Ammon's horn (tissue), 1 donor: ENCODE results near the gene RAB9B.

Experiments
- DNase-seq: peaks from one replicate; pipeline ENCODE4 v3.0.0-alpha.2; 2016; ENCODE audit warnings: low spot score

Gene RAB9B

DNA sequence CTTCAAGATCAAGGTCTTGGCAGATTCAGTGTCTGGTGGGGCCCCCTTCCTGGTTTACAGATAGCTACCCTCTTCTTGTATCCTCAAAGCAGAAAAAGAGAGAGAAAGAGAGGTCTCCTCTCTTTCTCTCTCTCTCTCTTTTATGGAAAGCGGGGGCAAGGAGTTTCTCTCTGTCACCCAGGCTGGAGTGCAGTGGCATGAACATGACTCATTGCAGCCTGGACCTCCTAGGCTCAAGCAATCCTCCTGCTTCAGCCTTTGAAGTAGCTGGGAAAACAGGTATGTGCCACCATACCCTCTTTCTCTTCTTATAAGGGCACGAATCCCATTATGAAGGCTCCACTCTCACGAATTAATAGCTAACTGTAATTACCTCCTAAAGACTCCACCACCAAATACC, 20.2 kb downstream of the RAB9B start:
- no peak for DNase-seq

DNA sequence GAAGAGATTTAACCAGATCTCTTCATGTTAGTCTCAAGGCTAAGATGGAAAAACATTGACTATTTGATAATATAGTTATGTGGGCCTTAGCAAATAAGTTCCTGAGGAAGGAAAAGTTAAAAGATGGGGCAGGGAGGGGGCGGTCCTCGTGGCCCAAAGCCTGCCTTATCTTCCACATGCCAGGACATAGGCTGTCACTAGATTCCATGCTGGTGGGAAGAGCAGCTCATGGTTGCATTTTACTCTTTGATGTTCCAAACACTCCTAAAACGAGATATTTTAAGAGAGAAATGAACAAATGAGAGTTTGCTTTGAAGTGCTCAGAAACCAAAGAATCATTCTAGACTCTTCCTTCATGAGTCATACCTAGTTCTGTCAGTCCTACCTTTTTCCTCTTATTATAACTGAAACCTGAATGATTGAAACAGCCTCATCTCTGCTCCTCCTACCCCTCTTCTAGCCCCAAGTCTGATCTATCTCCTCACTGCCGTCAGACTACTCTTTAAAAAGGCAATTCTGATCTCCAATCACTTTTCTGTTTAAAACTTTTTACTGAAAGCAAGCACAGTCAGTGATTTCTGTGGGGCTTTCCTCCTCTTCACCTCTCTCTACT, 25.1 kb downstream of the RAB9B start:
- DNase-seq = no peak

DNA sequence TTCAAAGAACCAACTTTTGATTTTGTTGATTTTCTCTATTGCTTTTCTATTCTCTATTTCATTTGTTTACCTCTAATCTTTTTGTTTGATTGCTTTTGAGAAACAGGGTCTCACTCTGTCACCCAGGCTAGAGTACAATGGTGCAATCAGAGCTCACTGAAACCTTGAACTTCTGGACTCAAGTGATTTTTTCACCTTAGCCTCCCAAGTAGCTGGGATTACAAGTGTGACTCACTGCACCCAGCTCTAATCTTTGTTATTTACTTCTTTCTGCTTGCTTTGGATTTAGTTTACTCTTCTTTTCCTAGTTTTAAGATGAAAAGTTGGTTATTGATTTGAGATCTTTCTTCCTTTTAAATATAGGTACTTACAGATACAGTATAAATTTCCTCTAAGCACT, 26.2 kb downstream of the RAB9B start:
- no peak for DNase-seq

DNA sequence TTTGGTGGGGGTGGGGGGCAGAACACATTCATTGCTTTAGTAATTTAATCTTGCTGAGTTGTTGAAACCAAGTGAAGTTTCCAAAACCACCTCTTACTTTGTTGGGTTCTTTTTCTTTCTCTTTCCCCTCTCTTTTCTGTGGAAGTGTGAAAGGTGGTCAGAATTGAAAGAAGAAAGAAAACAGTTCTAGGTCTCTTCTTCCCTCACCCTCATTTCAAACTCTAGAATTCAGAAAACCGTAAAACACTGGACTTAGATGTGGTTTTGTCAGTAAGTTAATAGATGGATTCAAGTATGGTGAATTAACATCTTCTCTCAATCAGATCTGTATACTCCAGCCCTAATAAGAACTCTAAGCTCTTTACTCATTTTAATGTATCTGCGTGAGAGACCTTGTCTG, 31.7 kb downstream of the RAB9B start:
- DNase-seq = no peak

DNA sequence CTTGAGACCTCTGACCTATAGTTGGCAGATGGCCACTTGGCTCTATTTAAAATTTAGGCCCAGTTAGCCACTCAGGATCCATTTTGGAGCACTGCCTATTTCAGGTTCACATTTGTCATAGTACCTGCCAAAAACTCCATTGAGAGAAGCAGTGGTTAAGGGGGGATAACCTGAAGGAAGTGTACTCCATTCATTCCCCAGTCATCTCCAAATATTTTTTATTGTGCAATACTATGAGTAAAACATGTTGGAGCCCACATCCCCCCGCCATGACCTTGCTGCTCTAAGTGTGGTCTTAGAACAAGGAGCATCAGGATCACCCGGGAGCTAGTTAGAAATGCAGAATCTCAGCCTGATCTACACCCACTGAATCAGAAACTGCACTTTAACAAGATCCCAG, 34.4 kb downstream of the RAB9B start:
- DNase-seq = no peak

DNA sequence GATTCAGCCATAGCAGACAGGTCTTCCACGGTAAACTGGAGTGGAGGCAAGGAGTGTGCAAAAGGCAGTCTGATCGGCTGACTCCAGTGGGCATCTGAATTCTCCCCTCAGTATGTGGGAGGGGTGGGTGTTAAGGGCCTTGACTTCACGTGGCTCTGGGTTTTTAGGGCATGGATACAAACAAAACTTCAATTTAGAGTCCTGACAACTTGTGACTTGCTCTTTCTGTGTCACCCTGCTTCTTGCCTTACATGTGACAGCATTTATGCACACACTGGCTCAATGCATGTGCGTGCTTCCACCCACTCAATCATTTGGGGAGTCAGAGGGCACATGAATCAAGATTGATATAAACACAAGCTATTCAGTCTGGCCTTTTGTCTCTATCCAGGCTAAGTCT, 37.9 kb downstream of the RAB9B start:
- no peak for DNase-seq

DNA sequence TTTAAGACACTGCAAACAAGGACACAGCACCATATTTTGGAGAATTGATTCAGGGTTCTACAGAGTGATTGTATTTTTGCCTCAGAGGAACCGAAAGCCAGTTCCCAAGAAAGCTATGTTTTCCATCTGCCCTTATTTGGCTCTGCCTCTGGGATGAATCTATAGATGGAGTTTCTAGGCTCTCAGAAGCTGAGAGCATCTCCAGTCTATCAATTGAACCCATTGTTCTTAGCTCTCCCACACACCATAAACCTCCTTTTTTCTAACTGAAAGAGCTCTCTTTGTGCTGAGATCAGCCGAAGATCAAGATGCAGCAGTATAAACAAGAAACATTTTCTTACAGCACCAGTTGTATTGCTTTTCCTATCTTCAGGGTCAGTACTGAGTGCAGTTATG, 38.5 kb downstream of the RAB9B start:
- DNase-seq = peak; percentile 50

DNA sequence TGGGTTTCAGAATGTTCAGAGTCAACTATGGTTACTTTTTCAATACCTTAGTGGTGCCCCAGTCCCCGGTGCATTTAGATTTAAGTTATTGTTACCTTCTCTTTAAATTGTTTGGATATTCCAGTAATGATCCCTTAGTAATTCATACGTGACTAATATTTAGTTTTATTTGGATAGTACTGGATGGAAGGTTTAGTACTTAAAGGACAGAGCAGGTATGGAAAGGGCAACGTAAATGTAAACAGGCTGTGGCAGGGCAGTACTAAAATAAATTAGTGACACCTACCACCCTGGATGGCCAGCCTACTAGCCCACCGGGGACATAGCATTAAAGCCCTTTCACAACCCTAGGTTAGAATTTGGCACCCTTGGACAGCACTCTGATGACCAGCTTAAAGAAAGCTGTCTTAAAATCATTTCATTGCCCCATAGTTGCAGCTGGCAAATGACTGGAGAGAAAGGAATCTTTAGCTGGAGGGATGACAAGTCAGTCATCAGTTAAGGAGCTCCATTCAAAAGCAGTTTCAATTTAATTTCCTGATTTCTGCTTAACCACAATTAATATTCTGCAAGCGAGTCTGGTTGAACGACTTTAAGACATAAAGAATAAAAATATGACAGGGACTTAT, 39.0 kb downstream of the RAB9B start:
- DNase-seq = no peak

DNA sequence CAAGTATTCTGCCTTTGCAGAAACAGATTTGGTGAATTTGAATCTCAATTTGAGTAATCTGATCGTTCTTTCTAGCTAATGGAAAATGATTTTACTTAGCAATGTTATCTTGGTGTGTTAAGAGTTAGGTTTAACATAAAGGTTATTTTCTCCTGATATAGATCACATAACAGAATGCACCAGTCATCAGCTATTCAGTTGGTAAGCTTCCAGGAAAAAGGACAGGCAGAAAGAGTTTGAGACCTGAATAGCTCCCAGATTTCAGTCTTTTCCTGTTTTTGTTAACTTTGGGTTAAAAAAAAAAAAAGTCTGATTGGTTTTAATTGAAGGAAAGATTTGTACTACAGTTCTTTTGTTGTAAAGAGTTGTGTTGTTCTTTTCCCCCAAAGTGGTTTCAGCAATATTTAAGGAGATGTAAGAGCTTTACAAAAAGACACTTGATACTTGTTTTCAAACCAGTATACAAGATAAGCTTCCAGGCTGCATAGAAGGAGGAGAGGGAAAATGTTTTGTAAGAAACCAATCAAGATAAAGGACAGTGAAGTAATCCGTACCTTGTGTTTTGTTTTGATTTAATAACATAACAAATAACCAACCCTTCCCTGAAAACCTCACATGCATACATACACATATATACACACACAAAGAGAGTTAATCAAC, 40.1 kb downstream of the RAB9B start:
- no peak for DNase-seq

DNA sequence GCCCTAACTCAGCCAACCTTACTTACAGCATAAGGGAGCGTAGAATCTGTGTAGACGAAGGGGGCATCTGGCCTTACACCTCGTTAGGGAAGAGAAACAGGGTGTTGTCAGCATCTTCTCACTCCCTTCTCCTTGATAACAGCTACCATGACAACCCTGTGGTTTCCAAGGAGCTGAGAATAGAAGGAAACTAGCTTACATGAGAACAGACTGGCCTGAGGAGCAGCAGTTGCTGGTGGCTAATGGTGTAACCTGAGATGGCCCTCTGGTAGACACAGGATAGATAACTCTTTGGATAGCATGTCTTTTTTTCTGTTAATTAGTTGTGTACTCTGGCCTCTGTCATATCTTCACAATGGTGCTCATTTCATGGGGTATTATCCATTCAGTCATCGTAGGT, 40.8 kb downstream of the RAB9B start:
- no peak for DNase-seq

DNA sequence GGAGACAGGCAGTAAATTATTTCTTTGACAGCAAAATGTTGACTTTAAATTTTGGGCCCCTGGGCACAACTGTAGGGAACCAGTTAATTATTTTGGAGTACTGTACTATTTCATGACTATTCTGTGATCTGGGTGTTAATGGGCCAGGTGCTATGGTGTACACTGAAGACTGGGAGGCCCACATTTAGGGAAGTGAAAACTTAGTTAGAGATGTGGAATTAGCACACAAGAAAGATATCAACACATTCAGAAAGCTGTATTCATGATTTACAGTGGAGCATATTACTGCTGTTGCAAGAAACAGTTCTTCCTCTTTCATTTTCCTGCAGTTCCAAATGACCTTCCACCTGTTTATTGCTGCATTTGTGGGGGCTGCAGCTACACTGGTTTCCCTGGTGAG, 43.1 kb downstream of the RAB9B start:
- no peak for DNase-seq

DNA sequence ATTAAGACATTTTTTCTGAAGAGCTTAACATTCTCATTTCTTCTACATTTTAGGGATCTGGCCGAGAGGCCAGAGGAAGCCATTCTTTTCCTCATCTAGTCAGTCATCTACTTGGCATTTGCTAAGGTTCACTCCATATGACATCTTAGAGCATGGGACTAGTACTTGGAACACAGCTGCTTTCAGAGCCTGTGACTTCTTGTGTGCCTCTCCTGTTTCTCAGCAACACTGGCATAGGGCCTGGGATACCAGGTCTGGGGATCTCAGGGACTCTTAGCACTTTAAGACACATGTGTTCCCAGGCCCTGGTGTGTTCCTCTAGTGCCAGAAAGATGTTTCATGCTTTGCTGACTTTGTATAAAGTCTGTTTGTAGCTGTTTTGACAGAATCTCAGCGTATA, 48.1 kb downstream of the RAB9B start:
- peak; percentile 41 for DNase-seq

DNA sequence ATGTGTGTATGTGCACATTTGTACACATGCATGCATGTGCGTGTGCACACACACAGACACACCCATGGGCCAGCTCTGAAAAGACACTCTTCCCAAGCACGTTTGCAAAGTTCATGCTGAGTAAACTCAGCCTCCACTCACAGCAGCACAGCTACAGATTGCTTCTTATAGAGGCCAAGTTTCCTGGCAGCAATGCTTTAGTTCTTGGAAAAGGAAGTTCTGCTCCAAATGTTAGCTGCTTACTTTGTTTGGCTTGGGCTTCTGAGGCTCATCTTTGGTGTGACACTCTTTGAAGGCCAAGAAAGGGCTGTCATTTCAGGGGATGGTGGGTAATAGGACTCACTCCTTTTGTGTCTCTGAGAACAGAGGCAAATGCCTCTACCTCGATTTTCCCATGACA, 48.9 kb downstream of the RAB9B start:
- no peak for DNase-seq

DNA sequence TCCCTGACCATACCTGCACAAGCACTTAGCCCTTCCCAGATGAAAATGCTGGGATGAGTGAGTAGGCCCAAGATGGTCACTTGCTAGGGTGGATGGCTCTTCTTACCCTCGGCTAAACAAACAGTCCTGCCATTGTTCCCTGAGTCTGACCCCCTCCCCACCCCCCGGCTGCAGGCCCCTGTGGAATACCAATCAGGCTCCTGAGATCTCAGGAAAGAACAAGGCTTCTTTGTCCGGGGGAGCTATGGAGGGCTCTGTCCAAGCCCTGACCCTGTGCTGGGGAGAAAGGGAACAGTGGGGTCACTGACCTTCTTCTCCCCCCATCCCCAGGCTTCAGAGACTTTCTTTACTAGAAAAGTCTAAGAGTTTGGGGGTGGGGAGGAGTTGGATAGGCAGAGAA, 49.4 kb downstream of the RAB9B start:
- DNase-seq = peak; percentile 68

DNA sequence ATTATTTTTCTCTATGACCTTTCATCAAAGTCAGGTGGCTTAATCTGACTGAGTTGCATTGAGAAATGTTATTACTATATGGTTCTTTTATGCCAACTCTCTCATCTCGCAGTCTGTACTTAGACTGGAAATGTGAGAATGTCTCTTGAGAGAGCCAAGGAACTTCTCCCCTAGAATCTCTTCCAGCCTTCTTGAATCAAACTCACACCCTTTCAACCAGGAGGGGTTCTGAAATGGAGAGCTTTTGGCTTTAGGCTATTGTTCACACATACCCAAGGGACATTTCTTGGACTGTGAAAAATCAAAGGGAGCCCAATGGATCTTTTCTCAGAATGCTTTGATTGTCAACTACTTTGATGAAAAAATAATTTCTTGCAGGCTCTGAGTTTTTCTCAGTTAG, 50.4 kb downstream of the RAB9B start:
- no peak for DNase-seq

DNA sequence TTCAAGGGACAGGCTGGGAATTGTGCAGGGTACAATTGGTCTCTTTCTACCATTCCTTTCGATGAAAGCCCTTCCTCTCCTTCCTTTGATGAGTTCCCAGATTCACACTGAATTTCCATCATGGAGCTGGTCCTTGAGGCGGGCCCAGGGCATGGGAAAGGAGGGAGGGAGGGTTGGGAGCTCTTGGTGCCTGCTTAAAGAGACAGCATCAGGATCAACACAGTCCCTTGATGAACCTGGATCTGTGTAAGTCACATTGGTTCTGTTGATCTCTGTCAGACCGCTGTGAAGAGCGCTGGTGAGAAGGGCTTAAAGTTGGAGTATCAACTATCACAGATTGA, 51.0 kb downstream of the RAB9B start:
- no peak for DNase-seq

DNA sequence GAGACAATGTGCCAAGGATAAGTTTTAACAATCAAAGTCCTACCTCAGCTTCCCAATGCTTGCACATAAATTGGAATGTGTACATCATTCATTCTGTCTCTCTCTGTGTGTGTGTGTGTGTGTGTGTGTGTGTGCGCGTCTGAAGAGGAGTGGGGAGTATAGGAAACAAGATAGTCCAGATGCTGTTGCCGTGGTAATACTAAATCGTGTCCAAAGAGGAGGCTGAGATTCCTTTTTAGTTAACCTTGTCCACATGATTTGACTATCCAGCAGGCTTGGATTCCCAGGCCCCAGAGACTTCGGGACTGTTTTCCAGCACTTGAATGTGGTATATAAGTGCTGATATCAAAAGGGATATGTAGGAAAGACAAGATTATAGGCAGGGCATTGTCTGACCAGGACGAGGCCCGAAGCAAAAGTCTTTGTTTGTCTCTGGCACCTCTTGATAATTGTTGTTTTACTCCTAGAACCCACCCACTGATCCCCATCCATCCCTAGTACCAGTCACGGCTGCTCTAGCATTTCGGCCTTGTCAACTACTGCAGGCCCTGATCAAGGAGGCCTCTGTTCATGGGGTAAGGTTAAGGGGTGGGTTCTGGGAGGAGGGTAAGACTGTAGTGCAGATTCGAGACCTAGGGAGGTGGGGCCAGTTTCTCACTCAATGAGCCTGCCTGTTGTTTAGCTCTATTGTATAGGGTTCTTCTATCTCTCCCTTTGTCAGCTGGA, 51.6 kb downstream of the RAB9B start:
- DNase-seq = peak; percentile 90

DNA sequence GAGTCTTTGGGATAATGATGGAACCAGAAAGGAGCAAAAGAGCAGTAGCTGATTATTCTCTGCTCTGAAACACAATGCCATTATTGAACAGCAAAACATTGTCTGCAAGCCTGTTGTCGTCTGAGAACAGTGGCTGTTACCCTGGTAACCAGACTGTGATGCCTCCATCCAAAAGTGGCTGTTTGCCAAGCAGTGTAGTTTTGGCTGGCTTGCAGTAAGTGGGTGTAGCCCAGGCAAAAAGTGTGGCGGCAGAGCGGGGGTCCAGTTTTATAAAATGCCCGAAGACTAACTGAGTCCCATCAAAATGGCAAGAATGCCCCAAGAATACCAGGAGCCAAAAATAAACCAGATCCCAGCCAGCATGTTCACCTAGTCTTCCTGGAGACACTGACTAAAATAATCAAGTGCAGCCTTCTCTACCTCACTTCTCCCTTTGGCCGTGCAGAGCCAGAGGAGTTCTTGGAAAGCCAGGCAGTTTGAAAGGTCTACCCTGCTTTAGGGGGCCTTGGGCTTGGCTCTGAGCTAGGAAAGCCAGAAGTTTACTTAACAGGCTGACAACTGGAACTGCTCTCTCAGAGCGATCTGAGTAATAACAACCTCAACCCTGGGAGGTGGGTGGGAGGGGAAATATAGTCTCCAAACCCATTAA, 52.8 kb downstream of the RAB9B start:
- DNase-seq = peak; percentile 75

DNA sequence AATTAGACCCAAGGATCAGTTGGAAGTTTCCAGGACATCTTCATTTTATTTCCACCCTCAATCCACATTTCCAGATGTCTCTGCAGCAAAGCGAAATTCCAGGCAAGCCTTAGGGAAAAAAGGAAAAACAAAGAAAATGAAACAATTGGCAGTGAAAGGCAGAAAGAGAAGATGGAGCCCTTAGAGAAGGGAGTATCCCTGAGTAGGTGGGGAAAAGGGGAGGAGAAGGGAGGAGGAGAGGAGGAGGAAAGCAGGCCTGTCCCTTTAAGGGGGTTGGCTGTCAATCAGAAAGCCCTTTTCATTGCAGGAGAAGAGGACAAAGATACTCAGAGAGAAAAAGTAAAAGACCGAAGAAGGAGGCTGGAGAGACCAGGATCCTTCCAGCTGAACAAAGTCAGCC, 55.5 kb downstream of the RAB9B start, which contains the start of gene PLP1:
Gene PLP1, plus strand, starts transcription at position 295 of the 400 bp plus-strand sequence. CDS start 156 bp downstream, outside the sequence.
- DNase-seq = peak; percentile 79

DNA sequence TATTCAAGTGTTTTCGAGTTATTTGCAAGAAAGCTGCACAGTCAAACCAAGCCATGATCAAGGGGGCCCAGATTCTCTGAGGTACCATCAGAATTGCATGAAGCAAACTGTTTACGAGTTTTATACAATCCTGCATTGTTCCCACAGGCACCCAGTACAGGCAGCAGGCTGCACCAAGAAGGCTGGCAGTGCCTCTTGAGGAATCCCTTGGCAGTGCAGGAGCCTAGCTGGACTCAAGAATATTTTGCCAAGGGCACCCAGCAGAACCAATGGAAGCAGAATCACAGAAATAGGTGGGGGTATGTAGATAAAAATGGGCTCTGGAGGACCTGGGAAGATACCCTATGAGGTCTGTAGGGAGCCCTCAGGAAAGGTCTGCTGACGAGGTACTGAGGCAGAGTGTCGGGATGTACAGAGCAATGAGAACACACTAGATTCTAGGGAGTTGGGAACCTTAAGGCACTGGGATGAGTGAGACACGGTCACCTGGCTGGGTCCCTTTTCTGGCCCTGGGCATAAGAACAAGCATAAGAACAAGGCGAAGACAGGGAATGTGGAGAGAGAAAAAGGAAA, 57.9 kb downstream of the RAB9B start:
- DNase-seq = peak; percentile 81

DNA sequence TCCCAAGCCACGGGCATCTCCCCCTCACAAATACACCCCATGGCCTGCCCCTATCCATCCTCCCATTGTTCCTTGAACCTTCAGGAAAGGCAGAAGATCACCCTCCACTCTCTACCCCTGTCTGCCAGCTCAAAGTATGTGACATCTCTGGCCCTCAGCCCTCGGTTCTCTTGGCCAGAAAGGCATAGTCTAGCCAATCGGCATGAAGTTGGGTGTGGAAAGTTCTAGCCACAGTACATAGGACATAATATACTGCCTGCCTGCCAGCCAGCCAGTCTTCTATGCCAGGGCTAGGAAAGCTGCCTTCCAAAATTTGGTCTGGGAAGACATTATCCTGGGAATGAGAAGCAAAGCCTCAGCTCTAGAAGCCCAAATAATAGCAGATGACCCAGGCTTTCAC, 58.6 kb downstream of the RAB9B start:
- peak; percentile 62 for DNase-seq
